ENCODE results near the gene MVB12A. TPM values are rescaled to one million over a fixed set of nuclear protein-coding genes. Genes with fewer than 3 reads are reported as not detected.

The MVB12A gene
- total and polyA plus RNA-seq, 2 experiments from 2014 or later = 36.6 to 60.3 TPM

DNA sequence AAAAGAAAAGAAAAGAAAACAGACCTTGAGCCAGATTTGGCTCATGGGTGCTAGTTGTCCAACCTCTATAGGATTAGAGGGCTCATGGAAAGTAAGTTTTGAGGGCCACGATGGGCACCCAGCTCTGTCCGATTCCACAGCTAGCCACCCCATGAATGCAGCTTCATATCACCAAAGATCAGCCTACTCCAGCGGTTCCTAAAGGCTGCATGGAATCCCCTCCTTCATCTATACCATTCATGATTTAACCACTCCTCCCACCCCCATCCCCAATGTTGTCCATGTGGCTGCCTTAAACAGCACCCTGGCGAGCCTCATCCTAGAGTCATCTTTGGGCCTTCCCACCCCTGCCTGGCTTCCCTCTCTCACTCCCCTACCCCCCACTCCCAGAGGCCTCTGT is 2.1 kb downstream of the MVB12A start:
- no peaks in the 10 kb centered on the region for H3K9me2 ChIP-seq (ENCODE audit: insufficient read depth)
- no peak for TF ChIP-seq POLR2AphosphoS5 (IDR thresholded peaks at IDR 0.05; ENCODE audit: low read depth)
- no peak for TF ChIP-seq ZNF114 (CRISPR knock-in tag; IDR thresholded peaks at IDR 0.05)
- no peak for TF ChIP-seq EZH2phosphoT487 (IDR thresholded peaks at IDR 0.05; ENCODE audit: unreplicated experiment)
- TF ChIP-seq, protein P1, sequence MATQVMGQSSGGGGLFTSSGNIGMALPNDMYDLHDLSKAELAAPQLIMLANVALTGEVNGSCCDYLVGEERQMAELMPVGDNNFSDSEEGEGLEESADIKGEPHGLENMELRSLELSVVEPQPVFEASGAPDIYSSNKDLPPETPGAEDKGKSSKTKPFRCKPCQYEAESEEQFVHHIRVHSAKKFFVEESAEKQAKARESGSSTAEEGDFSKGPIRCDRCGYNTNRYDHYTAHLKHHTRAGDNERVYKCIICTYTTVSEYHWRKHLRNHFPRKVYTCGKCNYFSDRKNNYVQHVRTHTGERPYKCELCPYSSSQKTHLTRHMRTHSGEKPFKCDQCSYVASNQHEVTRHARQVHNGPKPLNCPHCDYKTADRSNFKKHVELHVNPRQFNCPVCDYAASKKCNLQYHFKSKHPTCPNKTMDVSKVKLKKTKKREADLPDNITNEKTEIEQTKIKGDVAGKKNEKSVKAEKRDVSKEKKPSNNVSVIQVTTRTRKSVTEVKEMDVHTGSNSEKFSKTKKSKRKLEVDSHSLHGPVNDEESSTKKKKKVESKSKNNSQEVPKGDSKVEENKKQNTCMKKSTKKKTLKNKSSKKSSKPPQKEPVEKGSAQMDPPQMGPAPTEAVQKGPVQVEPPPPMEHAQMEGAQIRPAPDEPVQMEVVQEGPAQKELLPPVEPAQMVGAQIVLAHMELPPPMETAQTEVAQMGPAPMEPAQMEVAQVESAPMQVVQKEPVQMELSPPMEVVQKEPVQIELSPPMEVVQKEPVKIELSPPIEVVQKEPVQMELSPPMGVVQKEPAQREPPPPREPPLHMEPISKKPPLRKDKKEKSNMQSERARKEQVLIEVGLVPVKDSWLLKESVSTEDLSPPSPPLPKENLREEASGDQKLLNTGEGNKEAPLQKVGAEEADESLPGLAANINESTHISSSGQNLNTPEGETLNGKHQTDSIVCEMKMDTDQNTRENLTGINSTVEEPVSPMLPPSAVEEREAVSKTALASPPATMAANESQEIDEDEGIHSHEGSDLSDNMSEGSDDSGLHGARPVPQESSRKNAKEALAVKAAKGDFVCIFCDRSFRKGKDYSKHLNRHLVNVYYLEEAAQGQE (IDR thresholded peaks at IDR 0.05; ENCODE audit: unreplicated experiment) = no peak
- TF ChIP-seq STAT1 (IDR thresholded peaks at IDR 0.05; ENCODE audit: unreplicated experiment) = no peak
- TF ChIP-seq, protein P2, sequence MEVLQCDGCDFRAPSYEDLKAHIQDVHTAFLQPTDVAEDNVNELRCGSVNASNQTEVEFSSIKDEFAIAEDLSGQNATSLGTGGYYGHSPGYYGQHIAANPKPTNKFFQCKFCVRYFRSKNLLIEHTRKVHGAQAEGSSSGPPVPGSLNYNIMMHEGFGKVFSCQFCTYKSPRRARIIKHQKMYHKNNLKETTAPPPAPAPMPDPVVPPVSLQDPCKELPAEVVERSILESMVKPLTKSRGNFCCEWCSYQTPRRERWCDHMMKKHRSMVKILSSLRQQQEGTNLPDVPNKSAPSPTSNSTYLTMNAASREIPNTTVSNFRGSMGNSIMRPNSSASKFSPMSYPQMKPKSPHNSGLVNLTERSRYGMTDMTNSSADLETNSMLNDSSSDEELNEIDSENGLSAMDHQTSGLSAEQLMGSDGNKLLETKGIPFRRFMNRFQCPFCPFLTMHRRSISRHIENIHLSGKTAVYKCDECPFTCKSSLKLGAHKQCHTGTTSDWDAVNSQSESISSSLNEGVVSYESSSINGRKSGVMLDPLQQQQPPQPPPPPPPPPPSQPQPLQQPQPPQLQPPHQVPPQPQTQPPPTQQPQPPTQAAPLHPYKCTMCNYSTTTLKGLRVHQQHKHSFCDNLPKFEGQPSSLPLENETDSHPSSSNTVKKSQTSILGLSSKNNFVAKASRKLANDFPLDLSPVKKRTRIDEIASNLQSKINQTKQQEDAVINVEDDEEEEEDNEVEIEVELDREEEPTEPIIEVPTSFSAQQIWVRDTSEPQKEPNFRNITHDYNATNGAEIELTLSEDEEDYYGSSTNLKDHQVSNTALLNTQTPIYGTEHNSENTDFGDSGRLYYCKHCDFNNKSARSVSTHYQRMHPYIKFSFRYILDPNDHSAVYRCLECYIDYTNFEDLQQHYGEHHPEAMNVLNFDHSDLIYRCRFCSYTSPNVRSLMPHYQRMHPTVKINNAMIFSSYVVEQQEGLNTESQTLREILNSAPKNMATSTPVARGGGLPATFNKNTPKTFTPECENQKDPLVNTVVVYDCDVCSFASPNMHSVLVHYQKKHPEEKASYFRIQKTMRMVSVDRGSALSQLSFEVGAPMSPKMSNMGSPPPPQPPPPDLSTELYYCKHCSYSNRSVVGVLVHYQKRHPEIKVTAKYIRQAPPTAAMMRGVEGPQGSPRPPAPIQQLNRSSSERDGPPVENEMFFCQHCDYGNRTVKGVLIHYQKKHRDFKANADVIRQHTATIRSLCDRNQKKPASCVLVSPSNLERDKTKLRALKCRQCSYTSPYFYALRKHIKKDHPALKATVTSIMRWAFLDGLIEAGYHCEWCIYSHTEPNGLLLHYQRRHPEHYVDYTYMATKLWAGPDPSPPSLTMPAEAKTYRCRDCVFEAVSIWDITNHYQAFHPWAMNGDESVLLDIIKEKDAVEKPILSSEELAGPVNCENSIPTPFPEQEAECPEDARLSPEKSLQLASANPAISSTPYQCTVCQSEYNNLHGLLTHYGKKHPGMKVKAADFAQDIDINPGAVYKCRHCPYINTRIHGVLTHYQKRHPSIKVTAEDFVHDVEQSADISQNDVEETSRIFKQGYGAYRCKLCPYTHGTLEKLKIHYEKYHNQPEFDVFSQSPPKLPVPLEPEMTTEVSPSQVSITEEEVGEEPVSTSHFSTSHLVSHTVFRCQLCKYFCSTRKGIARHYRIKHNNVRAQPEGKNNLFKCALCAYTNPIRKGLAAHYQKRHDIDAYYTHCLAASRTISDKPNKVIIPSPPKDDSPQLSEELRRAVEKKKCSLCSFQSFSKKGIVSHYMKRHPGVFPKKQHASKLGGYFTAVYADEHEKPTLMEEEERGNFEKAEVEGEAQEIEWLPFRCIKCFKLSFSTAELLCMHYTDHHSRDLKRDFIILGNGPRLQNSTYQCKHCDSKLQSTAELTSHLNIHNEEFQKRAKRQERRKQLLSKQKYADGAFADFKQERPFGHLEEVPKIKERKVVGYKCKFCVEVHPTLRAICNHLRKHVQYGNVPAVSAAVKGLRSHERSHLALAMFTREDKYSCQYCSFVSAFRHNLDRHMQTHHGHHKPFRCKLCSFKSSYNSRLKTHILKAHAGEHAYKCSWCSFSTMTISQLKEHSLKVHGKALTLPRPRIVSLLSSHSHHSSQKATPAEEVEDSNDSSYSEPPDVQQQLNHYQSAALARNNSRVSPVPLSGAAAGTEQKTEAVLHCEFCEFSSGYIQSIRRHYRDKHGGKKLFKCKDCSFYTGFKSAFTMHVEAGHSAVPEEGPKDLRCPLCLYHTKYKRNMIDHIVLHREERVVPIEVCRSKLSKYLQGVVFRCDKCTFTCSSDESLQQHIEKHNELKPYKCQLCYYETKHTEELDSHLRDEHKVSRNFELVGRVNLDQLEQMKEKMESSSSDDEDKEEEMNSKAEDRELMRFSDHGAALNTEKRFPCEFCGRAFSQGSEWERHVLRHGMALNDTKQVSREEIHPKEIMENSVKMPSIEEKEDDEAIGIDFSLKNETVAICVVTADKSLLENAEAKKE (CRISPR knock-in tag; IDR thresholded peaks at IDR 0.05) = no peak
- TF ChIP-seq ZNF331 (CRISPR knock-in tag; IDR thresholded peaks at IDR 0.05; ENCODE audit: low read depth) = no peak
- TF ChIP-seq NANOG (IDR thresholded peaks at IDR 0.05; ENCODE audit: borderline replicate concordance) = no peak
- TF ChIP-seq CREB1 (CRISPR knock-in tag; IDR thresholded peaks at IDR 0.05; ENCODE audit: low read depth) = no peak
- no peak for TF ChIP-seq JUNB (IDR thresholded peaks at IDR 0.05; ENCODE audit: unreplicated experiment)
- no peak for TF ChIP-seq EZH2 (IDR thresholded peaks at IDR 0.05; ENCODE audit: low read depth, unreplicated experiment)
- TF ChIP-seq, protein P3, sequence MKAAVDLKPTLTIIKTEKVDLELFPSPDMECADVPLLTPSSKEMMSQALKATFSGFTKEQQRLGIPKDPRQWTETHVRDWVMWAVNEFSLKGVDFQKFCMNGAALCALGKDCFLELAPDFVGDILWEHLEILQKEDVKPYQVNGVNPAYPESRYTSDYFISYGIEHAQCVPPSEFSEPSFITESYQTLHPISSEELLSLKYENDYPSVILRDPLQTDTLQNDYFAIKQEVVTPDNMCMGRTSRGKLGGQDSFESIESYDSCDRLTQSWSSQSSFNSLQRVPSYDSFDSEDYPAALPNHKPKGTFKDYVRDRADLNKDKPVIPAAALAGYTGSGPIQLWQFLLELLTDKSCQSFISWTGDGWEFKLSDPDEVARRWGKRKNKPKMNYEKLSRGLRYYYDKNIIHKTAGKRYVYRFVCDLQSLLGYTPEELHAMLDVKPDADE (IDR thresholded peaks at IDR 0.05) = no peak
- TF ChIP-seq, protein P4, sequence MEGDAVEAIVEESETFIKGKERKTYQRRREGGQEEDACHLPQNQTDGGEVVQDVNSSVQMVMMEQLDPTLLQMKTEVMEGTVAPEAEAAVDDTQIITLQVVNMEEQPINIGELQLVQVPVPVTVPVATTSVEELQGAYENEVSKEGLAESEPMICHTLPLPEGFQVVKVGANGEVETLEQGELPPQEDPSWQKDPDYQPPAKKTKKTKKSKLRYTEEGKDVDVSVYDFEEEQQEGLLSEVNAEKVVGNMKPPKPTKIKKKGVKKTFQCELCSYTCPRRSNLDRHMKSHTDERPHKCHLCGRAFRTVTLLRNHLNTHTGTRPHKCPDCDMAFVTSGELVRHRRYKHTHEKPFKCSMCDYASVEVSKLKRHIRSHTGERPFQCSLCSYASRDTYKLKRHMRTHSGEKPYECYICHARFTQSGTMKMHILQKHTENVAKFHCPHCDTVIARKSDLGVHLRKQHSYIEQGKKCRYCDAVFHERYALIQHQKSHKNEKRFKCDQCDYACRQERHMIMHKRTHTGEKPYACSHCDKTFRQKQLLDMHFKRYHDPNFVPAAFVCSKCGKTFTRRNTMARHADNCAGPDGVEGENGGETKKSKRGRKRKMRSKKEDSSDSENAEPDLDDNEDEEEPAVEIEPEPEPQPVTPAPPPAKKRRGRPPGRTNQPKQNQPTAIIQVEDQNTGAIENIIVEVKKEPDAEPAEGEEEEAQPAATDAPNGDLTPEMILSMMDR (conservative IDR thresholded peaks at IDR 0.05; ENCODE audit: low read depth in 2 of 2) = no peak
- H3K36me3 ChIP-seq (ENCODE audit: insufficient read depth) = no peaks in the 10 kb centered on the region
- Mint-ChIP-seq H3K9me3 (no peaks in the 10 kb centered on the region), H3K36me3 (ENCODE audit: low read depth) (no peaks in the 10 kb centered on the region; the same call in 1 of the 3 replicates), H3K27ac (no peak overlapping the region), H3K27me3 (ENCODE audit: insufficient read depth, low read depth, poor library complexity) (peaks cover 15% of the 10 kb centered on the region), H3K4me3 (no peak overlapping the region), H3K4me1 (peaks cover 21% of the 10 kb centered on the region)
- no peak overlapping the region for H2AFZ ChIP-seq
- no peak for ATAC-seq
- H3F3A ChIP-seq (replicated peaks; ENCODE audit: low read depth) = 0 out of 2 replicates have a peak, but pooled peaks cover 4% of the 10 kb centered on the region
- H3K27me3 ChIP-seq (ENCODE audit: insufficient read depth) = peaks cover 3% of the 10 kb centered on the region
- H4K20me1 ChIP-seq (replicated peaks; ENCODE audit: insufficient read depth) = no peaks in the 10 kb centered on the region
- H3K4me2 ChIP-seq = no peak overlapping the region
- H3K4me3 ChIP-seq = no peak overlapping the region
- DNase-seq (ENCODE audit: low spot score) = no peak
- no peak overlapping the region for H3K27ac ChIP-seq (ENCODE audit: low read depth)
- H3K79me2 ChIP-seq (replicated peaks; ENCODE audit: insufficient read depth) = no peaks in the 10 kb centered on the region
- peaks cover 14% of the 10 kb centered on the region; the same call in 1 of the 2 replicates for H3K4me1 ChIP-seq (ENCODE audit: insufficient read depth)
